Upper lobe of left lung (tissue), 4 donors: ENCODE measurements around the gene ACTRT2.

Experiments
- CTCF ChIP-seq, 6 experiments: fragments of 450-650 bp in 4 of 6; fragments of 200-600 bp in 2 of 6; sonication (generic) in 2 of 6; IDR thresholded peaks; one replicate each; pipeline ENCODE4 v1.5.1; 2016 to 2019; ENCODE audit warnings: antibody characterized with exemption in 6 of 6
- EP300 ChIP-seq, 4 donors: sonication (generic); formaldehyde crosslinking; IDR thresholded peaks; one replicate each; pipeline ENCODE4 v1.5.1; 2017; ENCODE audit warnings: antibody characterized with exemption in 4 of 4, control low read depth in 2 of 4
- POLR2A ChIP-seq, 4 donors: fragments of 450-650 bp; IDR thresholded peaks; one replicate each; pipeline ENCODE4 v1.5.1; 2016 to 2017; ENCODE audit warnings: antibody characterized with exemption in 4 of 4, mild to moderate bottlenecking in 2 of 4
- POLR2AphosphoS5 ChIP-seq, 2 donors: sonication (generic); formaldehyde crosslinking; IDR thresholded peaks; one replicate each; pipeline ENCODE4 v1.5.1; 2017; ENCODE audit warnings: antibody characterized with exemption in 2 of 2

GRCh38 chr1:2990376-2991115 lies 30.7 kb upstream of the ACTRT2 start:
- TF ChIP-seq POLR2A (IDR thresholded peaks at IDR 0.05) (no peak), CTCF (IDR thresholded peaks at IDR 0.05) (no peak), POLR2AphosphoS5 (IDR thresholded peaks at IDR 0.05) (no peak), EP300 (IDR thresholded peaks at IDR 0.05) (no peak)
